ENCODE results near the gene UPF3A.
A peak's percentile ranks its signal among the peaks of the same experiment; 100 is the strongest.

UPF3A gene

DNA sequence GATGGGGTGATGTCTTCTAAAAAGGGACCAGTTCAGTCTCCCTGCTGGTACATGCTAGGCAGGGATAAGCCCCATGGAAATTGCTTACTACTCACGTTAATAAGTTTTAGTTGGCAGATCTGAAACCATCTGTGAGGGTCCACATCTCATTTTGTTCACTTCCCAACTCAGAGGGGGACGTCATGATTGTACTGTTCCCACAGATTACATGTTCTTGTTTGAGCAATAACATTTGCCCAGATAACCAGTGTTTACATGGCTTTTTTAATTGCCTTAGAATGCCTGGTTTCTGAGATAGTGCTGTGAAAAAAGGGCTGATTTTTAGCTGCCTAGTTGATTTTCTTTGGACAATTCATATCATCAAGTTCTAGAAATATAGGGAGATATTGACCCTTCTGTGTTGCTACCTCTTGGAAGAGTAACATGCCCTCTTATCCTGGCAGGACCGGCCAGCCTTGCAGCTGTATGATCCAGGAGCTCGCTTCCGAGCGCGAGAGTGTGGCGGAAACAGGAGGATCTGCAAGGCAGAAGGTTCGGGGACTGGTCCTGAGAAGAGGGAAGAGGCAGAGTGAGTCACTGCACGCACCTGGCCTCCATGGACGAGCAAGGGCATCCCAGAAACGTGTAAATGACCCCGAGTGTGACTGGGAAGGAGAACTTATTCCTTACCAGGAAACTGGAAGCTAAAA, 23.1 kb downstream of the UPF3A start:
- Mint-ChIP-seq H3K4me3 (no peak overlapping the region), H3K27me3 (ENCODE audit: low read depth) (no peaks in the 10 kb centered on the region), H3K9me3 (no peaks in the 10 kb centered on the region), H3K27ac (no peak overlapping the region), H3K36me3 (ENCODE audit: low read depth) (peaks cover 31% of the 10 kb centered on the region), H3K4me1 (ENCODE audit: low read depth) (no peaks in the 10 kb centered on the region)
- DNase-seq (ENCODE audit: low spot score): no peak

DNA sequence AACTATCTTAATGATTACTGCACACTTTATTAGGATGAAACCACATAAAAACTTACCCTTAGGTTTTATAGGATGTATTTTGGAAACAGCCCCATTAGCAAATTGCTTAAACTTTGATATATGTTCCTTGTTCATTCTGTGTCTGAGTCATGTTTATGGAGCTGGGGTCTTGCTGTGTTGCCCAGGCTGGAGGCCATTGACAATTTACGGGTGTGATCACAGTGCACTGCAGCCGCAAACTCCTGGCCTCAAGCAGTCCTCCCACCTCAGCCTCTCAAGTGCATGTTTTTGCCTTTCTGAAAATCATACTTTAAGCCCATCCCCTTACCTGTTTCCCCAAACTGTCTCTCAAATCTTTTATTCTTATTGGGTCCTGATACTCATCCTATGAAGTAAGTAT, 27.7 kb downstream of the UPF3A start:
- peaks cover 11% of the 10 kb centered on the region for H3K4me1 Mint-ChIP-seq (ENCODE audit: low read depth)
- H3K27ac Mint-ChIP-seq: no peak overlapping the region
- no peak overlapping the region for H3K4me3 Mint-ChIP-seq
- H3K9me3 Mint-ChIP-seq: no peaks in the 10 kb centered on the region
- no peak for DNase-seq (ENCODE audit: low spot score)
- H3K27me3 Mint-ChIP-seq (ENCODE audit: low read depth): no peaks in the 10 kb centered on the region
- H3K36me3 Mint-ChIP-seq (ENCODE audit: low read depth): peaks cover 9% of the 10 kb centered on the region

DNA sequence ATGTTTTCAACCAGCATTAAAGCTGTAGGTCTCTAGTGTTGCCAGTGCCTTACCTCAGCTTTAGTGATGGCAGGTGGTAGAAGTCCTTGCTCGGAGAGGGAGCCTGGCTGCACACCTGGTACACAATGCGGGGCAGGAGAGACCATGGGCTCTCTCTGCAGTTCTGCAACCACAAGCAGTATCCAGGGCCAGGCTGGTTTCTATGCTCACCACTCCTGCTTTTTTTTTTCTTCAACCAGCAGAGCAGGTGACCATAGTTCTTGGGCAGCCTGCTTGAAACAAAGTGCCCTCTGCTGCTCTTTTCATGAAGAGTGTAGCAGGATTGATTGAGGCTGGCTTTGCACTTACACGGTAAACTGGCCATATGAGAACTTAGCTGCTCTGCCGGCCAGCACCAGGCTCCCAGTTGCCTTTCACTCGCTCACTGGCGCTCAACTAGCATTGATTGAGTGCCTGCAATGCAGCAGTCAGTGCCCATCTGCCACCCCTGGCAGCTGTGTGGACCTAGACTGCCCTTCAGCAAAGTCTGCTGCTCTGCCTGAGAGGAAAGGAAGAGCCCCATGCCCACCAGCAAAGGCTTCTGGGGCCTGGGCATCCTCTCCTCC, 28.5 kb downstream of the UPF3A start:
- H3K4me1 Mint-ChIP-seq (ENCODE audit: low read depth): peaks cover 12% of the 10 kb centered on the region
- no peak for DNase-seq (ENCODE audit: low spot score)
- H3K27me3 Mint-ChIP-seq (ENCODE audit: low read depth): no peaks in the 10 kb centered on the region
- no peak overlapping the region for H3K4me3 Mint-ChIP-seq
- H3K36me3 Mint-ChIP-seq (ENCODE audit: low read depth): peaks cover 7% of the 10 kb centered on the region
- no peak overlapping the region for H3K27ac Mint-ChIP-seq
- H3K9me3 Mint-ChIP-seq: no peaks in the 10 kb centered on the region

DNA sequence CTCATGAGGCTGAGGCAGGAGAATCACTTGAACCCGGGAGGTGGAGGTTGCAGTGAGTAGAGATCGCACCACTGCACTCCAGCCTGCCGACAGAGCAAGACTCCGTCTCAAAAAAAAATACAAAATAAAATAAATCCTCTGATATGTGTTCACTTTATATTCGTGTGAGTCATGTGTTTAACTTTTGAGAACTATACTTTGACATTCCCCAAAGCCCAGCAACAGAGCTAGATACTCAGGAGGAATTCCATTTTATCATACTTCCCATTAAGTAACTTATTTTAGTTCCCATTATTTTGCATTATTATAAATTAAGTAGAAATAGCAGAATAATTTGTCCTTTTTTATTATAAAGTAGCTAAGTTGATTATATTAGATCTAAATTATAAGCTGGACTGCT, 29.6 kb downstream of the UPF3A start:
- Mint-ChIP-seq H3K4me1 (ENCODE audit: low read depth) (peaks cover 19% of the 10 kb centered on the region), H3K27ac (no peak overlapping the region), H3K36me3 (ENCODE audit: low read depth) (peaks cover 14% of the 10 kb centered on the region), H3K4me3 (no peak overlapping the region), H3K9me3 (no peaks in the 10 kb centered on the region), H3K27me3 (ENCODE audit: low read depth) (no peaks in the 10 kb centered on the region)
- DNase-seq (ENCODE audit: low spot score): no peak

DNA sequence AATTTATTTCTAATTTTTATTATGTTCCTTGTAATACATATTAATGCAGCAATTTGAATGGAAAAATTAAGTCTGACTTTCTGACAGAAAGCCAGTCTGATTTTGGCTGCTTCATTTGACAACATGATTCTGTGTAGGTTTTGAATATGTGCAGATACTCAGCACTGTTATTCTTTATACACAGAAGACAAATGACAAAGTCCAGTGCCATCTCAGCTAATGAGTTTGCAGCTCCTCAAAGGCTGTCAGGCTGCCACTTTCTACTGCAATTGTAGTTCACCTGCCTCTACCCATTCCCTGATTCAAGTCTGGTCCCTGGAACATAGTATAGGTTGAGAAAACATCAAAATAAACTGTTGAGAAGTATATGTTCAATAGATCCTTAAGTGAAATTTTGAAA, 30.0 kb downstream of the UPF3A start:
- Mint-ChIP-seq H3K4me1 (ENCODE audit: low read depth) (peaks cover 19% of the 10 kb centered on the region), H3K9me3 (no peaks in the 10 kb centered on the region), H3K27me3 (ENCODE audit: low read depth) (no peaks in the 10 kb centered on the region), H3K4me3 (no peak overlapping the region), H3K36me3 (ENCODE audit: low read depth) (peaks cover 11% of the 10 kb centered on the region), H3K27ac (no peak overlapping the region)
- DNase-seq (ENCODE audit: low spot score): no peak

DNA sequence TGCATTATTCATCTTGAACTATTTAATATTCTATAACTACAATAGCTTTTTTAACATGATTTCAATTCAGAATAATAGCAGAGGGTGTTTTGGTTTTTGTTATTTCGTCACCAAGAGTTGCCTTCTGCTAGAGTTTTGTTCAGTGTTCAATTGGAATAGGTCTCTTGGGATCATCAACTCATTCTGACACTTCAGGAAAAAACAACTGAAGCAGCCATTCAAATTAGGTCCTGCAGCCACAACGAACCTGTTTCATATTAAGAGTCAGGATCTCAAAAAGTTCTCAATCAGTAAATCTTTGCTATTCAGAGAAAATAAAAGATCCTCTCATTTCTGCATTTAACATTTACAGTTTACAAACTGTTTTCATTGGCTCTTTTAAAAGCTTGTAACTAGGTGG, 30.5 kb downstream of the UPF3A start:
- H3K9me3 Mint-ChIP-seq: no peaks in the 10 kb centered on the region
- no peak overlapping the region for H3K27ac Mint-ChIP-seq
- peaks cover 23% of the 10 kb centered on the region for H3K4me1 Mint-ChIP-seq (ENCODE audit: low read depth)
- no peak for DNase-seq (ENCODE audit: low spot score)
- no peaks in the 10 kb centered on the region for H3K27me3 Mint-ChIP-seq (ENCODE audit: low read depth)
- H3K36me3 Mint-ChIP-seq (ENCODE audit: low read depth): peaks cover 11% of the 10 kb centered on the region
- no peak overlapping the region for H3K4me3 Mint-ChIP-seq

DNA sequence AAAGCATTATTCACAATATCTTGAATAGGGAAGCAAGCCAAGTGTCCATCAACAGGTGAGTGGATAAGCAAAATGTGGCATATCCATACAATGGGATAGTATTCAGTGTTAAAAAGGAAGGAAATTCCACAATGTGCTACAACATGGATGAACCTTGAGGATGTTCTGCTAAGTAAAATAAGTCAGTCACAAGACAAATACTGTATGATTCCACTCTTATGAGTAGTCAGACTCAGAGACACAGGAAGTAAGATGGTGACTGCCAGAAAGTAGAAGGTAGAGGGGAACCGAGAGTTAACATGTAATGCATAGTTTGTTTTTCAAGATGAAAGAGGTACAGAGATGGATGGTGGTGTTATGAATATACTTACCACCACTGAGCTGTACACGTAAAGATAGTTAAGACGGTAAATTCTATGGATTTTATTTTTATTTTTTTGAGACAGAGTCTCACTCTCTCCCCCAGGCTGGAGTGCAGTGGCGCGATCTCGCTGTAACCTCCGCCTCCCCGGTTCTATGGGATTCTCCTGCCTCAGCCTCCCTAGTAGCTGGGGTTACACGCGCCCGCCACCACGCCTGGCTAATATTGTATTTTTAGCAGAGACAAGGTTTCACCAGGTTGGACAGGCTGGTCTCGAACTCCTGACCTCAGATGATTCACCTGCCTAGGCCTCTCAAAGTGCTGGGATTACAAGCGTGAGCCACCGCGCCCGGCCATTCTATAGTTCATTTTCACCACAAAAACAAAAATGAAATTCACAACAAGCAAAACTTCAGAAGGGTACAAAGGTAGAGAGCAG, 31.9 kb downstream of the UPF3A start:
- H3K27ac Mint-ChIP-seq: peak overlapping the region; percentile 91
- H3K27me3 Mint-ChIP-seq (ENCODE audit: low read depth): no peaks in the 10 kb centered on the region
- peaks cover 31% of the 10 kb centered on the region for H3K4me1 Mint-ChIP-seq (ENCODE audit: low read depth)

DNA sequence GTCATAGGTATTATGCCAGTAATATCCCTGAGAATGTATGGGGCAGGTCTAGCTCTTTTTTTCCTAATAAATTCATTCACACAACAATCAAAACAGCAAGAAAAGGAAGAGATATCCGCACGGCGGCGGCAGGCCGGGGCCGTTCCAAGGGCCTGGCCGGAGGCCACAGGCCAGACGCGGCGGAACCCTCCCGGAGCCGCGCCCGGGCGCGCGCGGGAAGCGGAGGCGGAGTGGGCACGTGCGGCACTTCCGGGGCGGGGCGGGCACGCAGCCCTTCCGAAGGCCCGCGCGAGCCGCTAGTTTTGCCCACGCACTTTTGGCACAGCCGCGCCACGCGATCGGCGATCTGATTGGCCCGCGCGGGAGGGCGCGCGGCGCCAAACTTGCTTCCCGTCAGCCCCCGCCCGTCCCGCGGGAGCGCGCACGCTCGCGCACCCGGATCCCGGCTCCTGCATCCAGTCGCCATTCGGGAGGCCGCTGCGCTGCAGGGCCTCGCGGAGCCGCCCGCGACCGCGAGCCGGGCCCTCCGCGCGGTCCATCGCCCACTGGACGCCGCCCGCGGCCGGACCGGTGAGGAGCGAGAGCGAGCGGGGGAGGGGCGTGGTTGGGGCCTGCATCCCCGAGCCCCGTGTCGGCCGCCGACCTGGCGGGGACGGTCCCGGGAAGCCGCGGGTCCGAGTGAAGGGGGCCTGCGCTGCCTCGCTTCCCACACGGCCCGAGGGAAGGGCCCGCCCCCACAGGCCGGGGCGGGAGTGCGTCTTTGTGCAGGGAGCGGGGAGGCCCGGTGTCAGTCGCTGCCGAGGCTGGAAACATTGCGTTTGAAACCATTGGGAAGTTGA, 32.9 kb downstream of the UPF3A start, which contains the start of gene CHAMP1:
Gene CHAMP1, plus strand, starts transcription at position 430 of the 839 bp plus-strand sequence. CDS start 9,340 bp downstream, outside the sequence.
- Mint-ChIP-seq H3K9me3 (no peaks in the 10 kb centered on the region), H3K27ac (peak within 1 kb of the TSS; percentile 91), H3K36me3 (ENCODE audit: low read depth) (peaks cover 14% of the 10 kb centered on the region), H3K27me3 (ENCODE audit: low read depth) (no peaks in the 10 kb centered on the region), H3K4me1 (ENCODE audit: low read depth) (peaks cover 39% of the 10 kb centered on the region), H3K4me3 (peak within 1 kb of the TSS; percentile 89)
- peak; percentile 97 for DNase-seq (ENCODE audit: low spot score)

More for the DNA sequence above, 31.9 kb downstream of the UPF3A start:
- Mint-ChIP-seq H3K36me3 (ENCODE audit: low read depth) (peaks cover 10% of the 10 kb centered on the region), H3K4me3 (peak overlapping the region; percentile 89), H3K9me3 (no peaks in the 10 kb centered on the region)
- no peak for DNase-seq (ENCODE audit: low spot score)

DNA sequence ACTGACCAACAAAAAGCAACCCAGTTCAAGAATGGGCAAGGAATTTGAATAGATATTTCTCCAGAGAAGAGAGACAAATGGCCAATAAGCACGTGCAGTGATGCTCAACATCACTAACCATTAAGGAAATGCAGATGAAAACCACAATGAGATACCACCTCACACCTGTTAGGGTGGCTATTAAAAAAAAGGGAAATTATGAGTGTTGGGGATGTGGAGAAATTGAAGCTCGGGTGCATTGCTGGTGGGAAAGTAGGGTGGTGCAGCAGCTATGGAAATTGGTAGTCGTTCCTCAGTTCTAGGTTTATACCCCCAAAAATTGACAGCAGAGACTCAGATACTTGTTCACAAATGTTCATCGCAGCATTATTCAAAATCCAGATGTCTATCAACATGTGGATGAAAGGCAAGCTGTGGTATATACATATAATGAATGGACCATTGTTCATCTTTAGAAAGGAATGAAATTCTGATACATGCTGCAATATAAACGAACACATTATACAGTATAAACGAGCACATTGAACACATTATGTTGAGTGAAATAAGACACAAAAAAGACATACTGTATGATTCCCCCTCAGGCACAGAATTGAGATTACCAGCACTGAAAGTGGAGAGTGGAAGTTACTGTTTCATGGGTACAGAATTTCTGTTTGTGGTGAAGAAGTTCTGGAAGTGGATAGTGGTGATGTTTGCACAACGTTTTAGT, 33.8 kb downstream of the UPF3A start:
- no peak for DNase-seq (ENCODE audit: low spot score)
- Mint-ChIP-seq H3K27me3 (ENCODE audit: low read depth) (no peaks in the 10 kb centered on the region), H3K4me1 (ENCODE audit: low read depth) (peaks cover 48% of the 10 kb centered on the region), H3K9me3 (no peaks in the 10 kb centered on the region), H3K27ac (peak overlapping the region; percentile 85), H3K36me3 (ENCODE audit: low read depth) (peaks cover 24% of the 10 kb centered on the region), H3K4me3 (peak overlapping the region; percentile 83)

DNA sequence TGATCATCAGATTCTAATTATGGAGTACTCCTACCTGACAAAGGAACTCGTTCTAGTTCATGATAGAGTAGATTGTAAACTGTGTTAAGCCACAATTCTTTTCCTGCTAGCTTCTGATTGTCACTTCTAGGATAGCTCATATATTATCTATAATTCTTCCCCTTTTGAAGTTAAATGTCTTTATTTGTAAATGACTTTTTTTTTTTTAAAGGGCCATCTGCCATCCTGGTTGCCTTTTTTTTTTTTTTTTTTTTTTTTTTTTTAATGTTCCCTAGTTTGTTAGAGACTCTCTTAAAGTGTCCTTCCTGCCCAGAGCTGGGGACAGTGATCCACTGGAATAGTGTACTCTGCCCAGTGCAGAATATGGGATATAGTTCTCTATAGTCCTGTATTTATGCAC, 37.2 kb downstream of the UPF3A start:
- H3K36me3 Mint-ChIP-seq (ENCODE audit: low read depth): peaks cover 42% of the 10 kb centered on the region
- DNase-seq (ENCODE audit: low spot score): no peak
- no peak overlapping the region for H3K4me3 Mint-ChIP-seq
- no peaks in the 10 kb centered on the region for H3K27me3 Mint-ChIP-seq (ENCODE audit: low read depth)
- no peaks in the 10 kb centered on the region for H3K9me3 Mint-ChIP-seq
- peaks cover 47% of the 10 kb centered on the region for H3K4me1 Mint-ChIP-seq (ENCODE audit: low read depth)
- peak overlapping the region; percentile 23 for H3K27ac Mint-ChIP-seq

DNA sequence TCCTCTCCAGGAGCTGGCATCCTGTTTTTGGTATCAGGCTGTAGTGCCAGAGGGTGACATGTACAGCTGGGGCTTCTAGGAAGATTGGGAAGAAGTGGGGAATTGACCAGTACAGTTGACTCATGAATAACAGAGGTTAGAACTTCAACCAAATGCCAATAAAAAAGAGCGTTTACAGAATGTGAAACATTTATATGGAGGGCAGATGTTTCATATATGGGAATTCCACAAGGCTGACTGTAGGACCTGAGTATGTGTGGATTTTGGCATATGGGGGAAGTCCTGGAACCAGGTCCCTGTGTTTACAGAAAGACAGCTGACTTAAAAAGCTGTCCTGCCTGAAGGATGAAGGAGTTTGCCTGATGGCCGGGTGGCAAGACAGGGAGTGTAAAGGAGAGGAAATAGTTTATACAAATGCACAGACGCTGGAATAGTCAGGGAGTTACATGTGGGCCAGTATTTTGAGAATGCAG, 38.1 kb downstream of the UPF3A start:
- H3K4me3 Mint-ChIP-seq: no peak overlapping the region
- H3K36me3 Mint-ChIP-seq (ENCODE audit: low read depth): peaks cover 50% of the 10 kb centered on the region
- H3K27ac Mint-ChIP-seq: peak overlapping the region; percentile 16
- no peaks in the 10 kb centered on the region for H3K9me3 Mint-ChIP-seq
- peaks cover 48% of the 10 kb centered on the region for H3K4me1 Mint-ChIP-seq (ENCODE audit: low read depth)
- no peaks in the 10 kb centered on the region for H3K27me3 Mint-ChIP-seq (ENCODE audit: low read depth)
- DNase-seq (ENCODE audit: low spot score): no peak

DNA sequence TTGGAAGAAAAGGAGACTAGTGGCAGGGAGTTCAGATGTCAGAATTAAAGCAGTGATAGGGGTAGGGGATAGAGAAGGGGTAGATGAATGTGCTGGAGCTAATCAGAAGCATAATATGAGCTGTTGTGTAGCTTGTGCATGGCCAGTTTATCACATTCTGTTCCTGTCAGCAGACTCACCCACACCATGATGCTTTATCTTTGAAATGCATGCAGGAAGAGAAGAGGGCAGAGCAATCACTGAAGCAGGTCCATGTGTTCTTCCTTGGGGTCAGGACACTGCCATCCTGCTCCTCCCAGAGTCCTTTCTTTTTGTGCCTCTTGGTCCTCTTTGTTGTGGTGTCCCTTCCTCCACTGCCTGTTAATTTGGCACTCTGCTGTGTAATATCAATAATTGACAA, 38.7 kb downstream of the UPF3A start:
- H3K27ac Mint-ChIP-seq: no peak overlapping the region
- peaks cover 46% of the 10 kb centered on the region for H3K4me1 Mint-ChIP-seq (ENCODE audit: low read depth)
- peaks cover 50% of the 10 kb centered on the region for H3K36me3 Mint-ChIP-seq (ENCODE audit: low read depth)
- DNase-seq (ENCODE audit: low spot score): no peak
- H3K9me3 Mint-ChIP-seq: no peaks in the 10 kb centered on the region
- H3K4me3 Mint-ChIP-seq: no peak overlapping the region
- no peaks in the 10 kb centered on the region for H3K27me3 Mint-ChIP-seq (ENCODE audit: low read depth)

DNA sequence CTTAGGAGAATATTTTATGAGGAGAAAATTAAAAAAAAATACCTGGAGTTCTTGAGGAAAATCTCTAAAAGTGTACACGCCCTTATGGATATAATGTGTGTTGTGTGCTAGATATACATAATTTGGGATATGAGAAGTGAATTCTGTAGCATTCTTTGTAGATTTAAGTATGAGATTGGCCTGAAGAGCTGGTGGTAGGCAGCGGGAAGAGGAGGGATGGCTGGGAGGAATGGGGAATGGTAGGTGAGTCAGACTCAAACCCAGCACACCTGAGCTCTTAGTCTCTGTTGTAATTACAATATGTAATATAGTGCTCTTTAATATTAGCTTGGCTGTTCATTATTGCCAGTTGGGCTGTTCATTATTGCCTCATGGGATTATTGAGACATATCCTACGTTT, 39.9 kb downstream of the UPF3A start:
- Mint-ChIP-seq H3K4me3 (no peak overlapping the region), H3K9me3 (no peaks in the 10 kb centered on the region), H3K4me1 (ENCODE audit: low read depth) (peaks cover 46% of the 10 kb centered on the region), H3K27ac (no peak overlapping the region), H3K27me3 (ENCODE audit: low read depth) (no peaks in the 10 kb centered on the region), H3K36me3 (ENCODE audit: low read depth) (peaks cover 57% of the 10 kb centered on the region)
- no peak for DNase-seq (ENCODE audit: low spot score)
